Measurements from ENCODE around the gene SCAMP2. TPM values are rescaled to one million over a fixed set of nuclear protein-coding genes. Genes with fewer than 3 reads are reported as not detected.
A peak's percentile ranks its signal among the peaks of the same experiment; 100 is the strongest.

The SCAMP2 gene
- total and polyA plus RNA-seq, 4 experiments from 2014 or later: 132 to 179 (median 145) TPM

GRCh38 chr15:74907163-74907870 lies 34.2 kb upstream of the SCAMP2 start:
- Histone ChIP-seq H3K36me3 (ENCODE audit: insufficient read depth, low read length) (peaks cover 15% of the 10 kb centered on the region), H3K4me1 (ENCODE audit: insufficient read depth, low read length) (peaks cover 26% of the 10 kb centered on the region), H3K27ac (ENCODE audit: low read depth, low read length) (peak overlapping the region; percentile 83), H3K9me3 (ENCODE audit: control insufficient read depth in 1 of 2, low read length in 2 of 2) (no peaks in the 10 kb centered on the region), H3K27me3 (ENCODE audit: insufficient read depth, low read length) (no peaks in the 10 kb centered on the region), H3K4me3 (ENCODE audit: low read length in 2 of 2) (peak overlapping the region; percentile 61 to 94)
- H3K27me3 Mint-ChIP-seq: no peaks in the 10 kb centered on the region
- no peak for DNase-seq
- intact Hi-C loops (cut with micrococcal nuclease): loop anchor here (5.0 kb wide), 1 partner anchor 45 kb away; no protein-coding TSS in a partner anchor
- peak overlapping the region; percentile 96 to 100 (median 99) for H3K4me3 Mint-ChIP-seq
- H3K36me3 Mint-ChIP-seq: peaks cover 12 to 39% of the 10 kb centered on the region in 2 donors
- ChIA-PET POLR2A (ENCODE audit: partially characterized antibody) (interaction anchor here (0.8 to 10.8 kb wide), 19 partner anchors 11 to 292 kb away, joined by 3 to 155 read pairs (median 7); partner anchors contain the start of genes CLK3, COX5A, MPI and SCAMP2), CTCF (ENCODE audit: partially characterized antibody) (interaction anchor here (0.6 to 10.4 kb wide), 19 partner anchors 10 to 137 kb away, joined by 3 to 136 read pairs (median 4); partner anchors contain the start of gene ULK3)
- peaks cover 21 to 44% (median 32%) of the 10 kb centered on the region in 4 donors for H3K4me1 Mint-ChIP-seq
- peak overlapping the region; percentile 92 to 99 (median 98) for H3K27ac Mint-ChIP-seq
- H3K9me3 Mint-ChIP-seq: no peaks in the 10 kb centered on the region

- Histone ChIP-seq H3K9me3 (ENCODE audit: control insufficient read depth in 1 of 2, low read length in 2 of 2) (no peaks in the 10 kb centered on the region), H3K4me1 (ENCODE audit: insufficient read depth, low read length) (peaks cover 32% of the 10 kb centered on the region), H3K27me3 (ENCODE audit: insufficient read depth, low read length) (no peaks in the 10 kb centered on the region), H3K27ac (ENCODE audit: low read depth, low read length) (peak within 1 kb of the TSS; percentile 83), H3K4me3 (ENCODE audit: low read length in 2 of 2) (peak within 1 kb of the TSS; percentile 61 to 94), H3K36me3 (ENCODE audit: insufficient read depth, low read length) (peaks cover 21% of the 10 kb centered on the region)
- ChIA-PET CTCF (ENCODE audit: partially characterized antibody) (interaction anchor here (0.6 to 10.4 kb wide), 18 partner anchors 9 to 272 kb away, joined by 3 to 136 read pairs (median 4); partner anchors contain the start of gene ULK3), POLR2A (ENCODE audit: partially characterized antibody) (interaction anchor here (0.6 to 10.8 kb wide), 32 partner anchors 11 to 546 kb away, joined by 3 to 155 read pairs (median 4); partner anchors contain the start of genes CLK3, COX5A, CPLX3 and CSK)
- DNase-seq: peak; percentile 67 to 80 (median 68)
- Mint-ChIP-seq H3K4me3 (peak within 1 kb of the TSS; percentile 96 to 100 (median 99)), H3K27me3 (no peaks in the 10 kb centered on the region), H3K4me1 (peaks cover 25 to 52% (median 39%) of the 10 kb centered on the region in 4 donors), H3K36me3 (peaks cover 12 to 41% of the 10 kb centered on the region in 2 donors), H3K27ac (peak within 1 kb of the TSS; percentile 92 to 99 (median 98)), H3K9me3 (no peaks in the 10 kb centered on the region)
- intact Hi-C loops (cut with micrococcal nuclease): loop anchor here (1.0 to 5.0 kb wide), 5 partner anchors 16 to 61 kb away; partner anchors contain the start of genes COX5A, MPI and SCAMP2
Measured at GRCh38 chr15:74906450-74907162, 33.4 kb upstream of the SCAMP2 start, which contains the start of gene FAM219B. Gene FAM219B (minus strand): TSS chr15:74906851. CDS start chr15:74906800, 51 bp downstream.

- Mint-ChIP-seq H3K4me1 (peaks cover 27 to 56% (median 43%) of the 10 kb centered on the region in 4 donors), H3K36me3 (peaks cover 10 to 42% of the 10 kb centered on the region in 2 donors), H3K4me3 (peak overlapping the region; percentile 83 to 100 (median 98)), H3K27me3 (no peaks in the 10 kb centered on the region), H3K27ac (peak overlapping the region; percentile 90 to 94 (median 92)), H3K9me3 (no peaks in the 10 kb centered on the region)
- peak in 2 of 5 donors; percentile 21 to 23 for DNase-seq
- peaks cover 38% of the 10 kb centered on the region for H3K4me1 ChIP-seq (ENCODE audit: insufficient read depth, low read length)
- no peaks in the 10 kb centered on the region for H3K9me3 ChIP-seq (ENCODE audit: control insufficient read depth in 1 of 2, low read length in 2 of 2)
- H3K27ac ChIP-seq (ENCODE audit: low read depth, low read length): peak overlapping the region; percentile 83
- CTCF ChIA-PET (ENCODE audit: partially characterized antibody): interaction anchor here (0.9 to 10.4 kb wide), 16 partner anchors 9 to 272 kb away, joined by 3 to 136 read pairs (median 5); partner anchors contain the start of gene ULK3
- H3K36me3 ChIP-seq (ENCODE audit: insufficient read depth, low read length): peaks cover 26% of the 10 kb centered on the region
- no peaks in the 10 kb centered on the region for H3K27me3 ChIP-seq (ENCODE audit: insufficient read depth, low read length)
- POLR2A ChIA-PET (ENCODE audit: partially characterized antibody): interaction anchor here (0.6 to 10.8 kb wide), 30 partner anchors 12 to 546 kb away, joined by 3 to 155 read pairs (median 4); partner anchors contain the start of genes COX5A, CPLX3, CSK and MPI
- peak overlapping the region; percentile 61 to 94 for H3K4me3 ChIP-seq (ENCODE audit: low read length in 2 of 2)
- intact Hi-C loops (cut with micrococcal nuclease): loop anchor here (1.0 to 5.0 kb wide), 5 partner anchors 16 to 61 kb away; partner anchors contain the start of genes COX5A, MPI and SCAMP2
Measured at GRCh38 chr15:74906067-74906449, 32.9 kb upstream of the SCAMP2 start.

GRCh38 chr15:74904190-74904805 lies 31.1 kb upstream of the SCAMP2 start:
- H3K27ac Mint-ChIP-seq: peak overlapping the region in 4 of 7 donors; percentile 68 to 93 (median 82)

GRCh38 chr15:74903676-74904075 lies 30.5 kb upstream of the SCAMP2 start:
- Mint-ChIP-seq H3K4me1 (peaks cover 30 to 59% (median 50%) of the 10 kb centered on the region in 4 donors), H3K4me3 (peak overlapping the region in 1 of 8 donors; percentile 23), H3K27me3 (no peaks in the 10 kb centered on the region), H3K9me3 (no peaks in the 10 kb centered on the region), H3K36me3 (peaks cover 16 to 56% of the 10 kb centered on the region in 2 donors), H3K27ac (peak overlapping the region in 6 of 7 donors; percentile 47 to 93 (median 70))
- Histone ChIP-seq H3K27me3 (ENCODE audit: insufficient read depth, low read length) (no peaks in the 10 kb centered on the region), H3K4me1 (ENCODE audit: insufficient read depth, low read length) (peaks cover 48% of the 10 kb centered on the region), H3K36me3 (ENCODE audit: insufficient read depth, low read length) (peaks cover 39% of the 10 kb centered on the region), H3K27ac (ENCODE audit: low read depth, low read length) (no peak overlapping the region), H3K9me3 (ENCODE audit: control insufficient read depth in 1 of 2, low read length in 2 of 2) (no peaks in the 10 kb centered on the region), H3K4me3 (ENCODE audit: low read length in 2 of 2) (no peak overlapping the region)
- intact Hi-C loops (cut with micrococcal nuclease): no loop called here
- DNase-seq: no peak
- CTCF ChIA-PET (ENCODE audit: partially characterized antibody): interaction anchor here (0.7 to 10.4 kb wide), 16 partner anchors 10 to 268 kb away, joined by 3 to 136 read pairs (median 6); partner anchors contain the start of genes CSK, SCAMP2 and ULK3
- POLR2A ChIA-PET (ENCODE audit: partially characterized antibody): interaction anchor here (0.8 to 10.8 kb wide), 7 partner anchors 10 to 132 kb away, joined by 3 to 155 read pairs (median 3); partner anchors contain the start of genes COX5A, MPI and ULK3

More at GRCh38 chr15:74904190-74904805, 31.1 kb upstream of the SCAMP2 start:
- no peaks in the 10 kb centered on the region for H3K27me3 Mint-ChIP-seq
- intact Hi-C loops (cut with micrococcal nuclease): no loop called here
- H3K4me3 ChIP-seq (ENCODE audit: low read length in 2 of 2): no peak overlapping the region
- H3K4me1 ChIP-seq (ENCODE audit: insufficient read depth, low read length): peaks cover 48% of the 10 kb centered on the region
- no peaks in the 10 kb centered on the region for H3K9me3 Mint-ChIP-seq
- no peaks in the 10 kb centered on the region for H3K27me3 ChIP-seq (ENCODE audit: insufficient read depth, low read length)
- peak overlapping the region in 7 of 8 donors; percentile 23 to 99 (median 89) for H3K4me3 Mint-ChIP-seq
- H3K27ac ChIP-seq (ENCODE audit: low read depth, low read length): no peak overlapping the region
- H3K4me1 Mint-ChIP-seq: peaks cover 30 to 62% (median 50%) of the 10 kb centered on the region in 4 donors
- H3K9me3 ChIP-seq (ENCODE audit: control insufficient read depth in 1 of 2, low read length in 2 of 2): no peaks in the 10 kb centered on the region
- H3K36me3 Mint-ChIP-seq: peaks cover 16 to 50% of the 10 kb centered on the region in 2 donors
- ChIA-PET POLR2A (ENCODE audit: partially characterized antibody) (interaction anchor here (0.8 to 10.8 kb wide), 7 partner anchors 9 to 124 kb away, joined by 3 to 155 read pairs (median 3); partner anchors contain the start of genes COX5A, MPI and ULK3), CTCF (ENCODE audit: partially characterized antibody) (interaction anchor here (0.6 to 10.4 kb wide), 15 partner anchors 11 to 265 kb away, joined by 3 to 136 read pairs (median 4); partner anchors contain the start of genes MPI, SCAMP2 and ULK3)
- DNase-seq: no peak
- H3K36me3 ChIP-seq (ENCODE audit: insufficient read depth, low read length): peaks cover 39% of the 10 kb centered on the region
